ENCODE measurements around the gene PSD.

DNA sequence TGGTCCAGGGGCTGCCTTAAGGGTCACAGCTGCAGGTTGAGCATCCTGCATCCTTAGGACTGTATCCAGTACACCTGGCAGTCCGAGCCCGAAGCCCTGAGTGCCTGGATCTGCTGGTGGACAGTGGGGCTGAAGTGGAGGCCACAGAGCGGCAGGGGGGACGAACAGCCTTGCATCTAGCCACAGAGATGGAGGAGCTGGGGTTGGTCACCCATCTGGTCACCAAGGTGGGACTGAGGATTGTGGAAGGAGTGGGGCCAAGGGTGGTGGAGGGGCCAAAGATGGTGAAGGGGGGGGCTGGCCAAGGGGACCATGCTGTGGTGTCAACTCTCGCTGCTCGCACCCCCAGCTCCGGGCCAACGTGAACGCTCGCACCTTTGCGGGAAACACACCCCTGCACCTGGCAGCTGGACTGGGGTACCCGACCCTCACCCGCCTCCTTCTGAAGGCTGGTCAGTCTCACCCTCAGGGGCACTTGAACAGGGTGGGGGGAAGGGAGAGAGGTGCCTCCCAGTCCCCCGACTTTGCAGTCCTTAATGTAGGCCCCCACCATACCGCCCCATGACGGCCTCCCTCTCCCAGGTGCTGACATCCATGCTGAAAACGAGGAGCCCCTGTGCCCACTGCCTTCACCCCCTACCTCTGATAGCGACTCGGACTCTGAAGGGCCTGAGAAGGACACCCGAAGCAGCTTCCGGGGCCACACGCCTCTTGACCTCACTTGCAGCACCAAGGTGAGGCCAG is 17.8 kb downstream of the PSD start:
- TF ChIP-seq, protein P1, sequence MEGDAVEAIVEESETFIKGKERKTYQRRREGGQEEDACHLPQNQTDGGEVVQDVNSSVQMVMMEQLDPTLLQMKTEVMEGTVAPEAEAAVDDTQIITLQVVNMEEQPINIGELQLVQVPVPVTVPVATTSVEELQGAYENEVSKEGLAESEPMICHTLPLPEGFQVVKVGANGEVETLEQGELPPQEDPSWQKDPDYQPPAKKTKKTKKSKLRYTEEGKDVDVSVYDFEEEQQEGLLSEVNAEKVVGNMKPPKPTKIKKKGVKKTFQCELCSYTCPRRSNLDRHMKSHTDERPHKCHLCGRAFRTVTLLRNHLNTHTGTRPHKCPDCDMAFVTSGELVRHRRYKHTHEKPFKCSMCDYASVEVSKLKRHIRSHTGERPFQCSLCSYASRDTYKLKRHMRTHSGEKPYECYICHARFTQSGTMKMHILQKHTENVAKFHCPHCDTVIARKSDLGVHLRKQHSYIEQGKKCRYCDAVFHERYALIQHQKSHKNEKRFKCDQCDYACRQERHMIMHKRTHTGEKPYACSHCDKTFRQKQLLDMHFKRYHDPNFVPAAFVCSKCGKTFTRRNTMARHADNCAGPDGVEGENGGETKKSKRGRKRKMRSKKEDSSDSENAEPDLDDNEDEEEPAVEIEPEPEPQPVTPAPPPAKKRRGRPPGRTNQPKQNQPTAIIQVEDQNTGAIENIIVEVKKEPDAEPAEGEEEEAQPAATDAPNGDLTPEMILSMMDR (IDR thresholded peaks at IDR 0.05), result no peak
- TF ChIP-seq POLR2AphosphoS5 (IDR thresholded peaks at IDR 0.05), result no peak
